GM10266 (cell line): ENCODE data around the gene NR2F2.

Experiments
- DNase-seq: peaks from one replicate; pipeline ENCODE4 v3.0.0; 2012; ENCODE audit errors: extremely low spot score
- TF ChIP-seq, protein P1 (sequence below): IDR thresholded peaks from 2 replicates; pipeline ENCODE4 v1.5.1; 2012; ENCODE audit warnings: mild to moderate bottlenecking, low read depth; ENCODE audit not compliant: control insufficient read depth, insufficient read depth; ENCODE audit errors: missing control alignments

The NR2F2 gene

DNA sequence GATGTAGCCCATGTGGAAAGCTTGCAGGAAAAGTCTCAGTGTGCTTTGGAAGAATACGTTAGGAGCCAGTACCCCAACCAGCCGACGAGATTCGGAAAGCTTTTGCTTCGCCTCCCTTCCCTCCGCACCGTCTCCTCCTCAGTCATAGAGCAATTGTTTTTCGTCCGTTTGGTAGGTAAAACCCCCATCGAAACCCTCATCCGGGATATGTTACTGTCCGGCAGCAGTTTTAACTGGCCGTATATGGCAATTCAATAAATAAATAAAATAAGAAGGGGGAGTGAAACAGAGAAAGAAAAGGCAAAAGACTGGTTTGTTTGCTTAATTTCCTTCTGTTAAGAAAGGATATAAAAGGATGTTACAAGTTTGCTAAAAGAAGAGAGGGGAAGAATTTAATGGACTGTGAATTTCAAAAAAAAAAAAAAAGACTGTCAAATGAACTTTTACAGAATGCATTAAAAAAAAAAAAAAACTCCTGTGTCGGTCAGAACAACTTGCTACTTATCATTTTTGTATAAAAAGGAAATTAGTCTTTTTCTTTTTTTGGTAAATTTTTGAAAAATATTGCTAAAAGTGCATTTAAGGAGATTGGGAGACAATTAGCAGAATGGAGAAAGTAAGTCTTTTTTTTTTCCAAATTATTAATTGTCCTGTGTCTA, 7.0 kb downstream of the NR2F2 start:
- DNase-seq, result no peak
- TF ChIP-seq, protein P1, sequence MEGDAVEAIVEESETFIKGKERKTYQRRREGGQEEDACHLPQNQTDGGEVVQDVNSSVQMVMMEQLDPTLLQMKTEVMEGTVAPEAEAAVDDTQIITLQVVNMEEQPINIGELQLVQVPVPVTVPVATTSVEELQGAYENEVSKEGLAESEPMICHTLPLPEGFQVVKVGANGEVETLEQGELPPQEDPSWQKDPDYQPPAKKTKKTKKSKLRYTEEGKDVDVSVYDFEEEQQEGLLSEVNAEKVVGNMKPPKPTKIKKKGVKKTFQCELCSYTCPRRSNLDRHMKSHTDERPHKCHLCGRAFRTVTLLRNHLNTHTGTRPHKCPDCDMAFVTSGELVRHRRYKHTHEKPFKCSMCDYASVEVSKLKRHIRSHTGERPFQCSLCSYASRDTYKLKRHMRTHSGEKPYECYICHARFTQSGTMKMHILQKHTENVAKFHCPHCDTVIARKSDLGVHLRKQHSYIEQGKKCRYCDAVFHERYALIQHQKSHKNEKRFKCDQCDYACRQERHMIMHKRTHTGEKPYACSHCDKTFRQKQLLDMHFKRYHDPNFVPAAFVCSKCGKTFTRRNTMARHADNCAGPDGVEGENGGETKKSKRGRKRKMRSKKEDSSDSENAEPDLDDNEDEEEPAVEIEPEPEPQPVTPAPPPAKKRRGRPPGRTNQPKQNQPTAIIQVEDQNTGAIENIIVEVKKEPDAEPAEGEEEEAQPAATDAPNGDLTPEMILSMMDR, result no peak

DNA sequence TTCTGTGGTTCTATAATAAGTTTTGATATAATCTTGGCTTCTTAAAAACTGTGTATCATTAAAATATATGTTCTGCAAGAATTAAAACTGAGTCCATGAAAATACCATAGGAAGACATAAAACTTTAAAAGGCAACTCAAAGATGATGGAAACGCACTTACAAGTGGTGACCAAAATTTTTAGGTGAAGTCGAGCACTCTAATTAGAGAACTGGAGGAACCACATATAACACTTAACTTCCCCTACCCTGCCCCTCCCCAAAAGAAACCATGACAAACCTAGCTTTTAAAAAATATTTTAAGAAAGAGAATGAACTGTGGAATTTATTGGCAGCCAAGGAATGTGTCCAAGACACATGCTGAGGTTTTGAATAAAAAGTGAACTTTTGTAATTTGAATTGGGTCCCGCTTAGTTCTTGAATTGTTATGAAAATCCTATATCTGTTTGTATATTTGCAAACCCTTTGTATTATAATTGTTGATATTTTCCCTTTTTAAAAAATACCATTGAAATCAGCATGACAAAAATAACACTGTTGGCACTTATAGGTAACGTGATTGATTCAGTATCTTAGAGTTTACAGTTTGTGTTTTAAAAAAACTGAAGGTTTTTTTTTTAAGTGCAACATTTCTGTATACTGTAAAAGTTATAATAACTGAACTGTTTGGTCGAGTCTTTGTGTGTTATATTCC, 7.7 kb downstream of the NR2F2 start:
- DNase-seq, result no peak
- TF ChIP-seq, protein P1, result no peak

DNA sequence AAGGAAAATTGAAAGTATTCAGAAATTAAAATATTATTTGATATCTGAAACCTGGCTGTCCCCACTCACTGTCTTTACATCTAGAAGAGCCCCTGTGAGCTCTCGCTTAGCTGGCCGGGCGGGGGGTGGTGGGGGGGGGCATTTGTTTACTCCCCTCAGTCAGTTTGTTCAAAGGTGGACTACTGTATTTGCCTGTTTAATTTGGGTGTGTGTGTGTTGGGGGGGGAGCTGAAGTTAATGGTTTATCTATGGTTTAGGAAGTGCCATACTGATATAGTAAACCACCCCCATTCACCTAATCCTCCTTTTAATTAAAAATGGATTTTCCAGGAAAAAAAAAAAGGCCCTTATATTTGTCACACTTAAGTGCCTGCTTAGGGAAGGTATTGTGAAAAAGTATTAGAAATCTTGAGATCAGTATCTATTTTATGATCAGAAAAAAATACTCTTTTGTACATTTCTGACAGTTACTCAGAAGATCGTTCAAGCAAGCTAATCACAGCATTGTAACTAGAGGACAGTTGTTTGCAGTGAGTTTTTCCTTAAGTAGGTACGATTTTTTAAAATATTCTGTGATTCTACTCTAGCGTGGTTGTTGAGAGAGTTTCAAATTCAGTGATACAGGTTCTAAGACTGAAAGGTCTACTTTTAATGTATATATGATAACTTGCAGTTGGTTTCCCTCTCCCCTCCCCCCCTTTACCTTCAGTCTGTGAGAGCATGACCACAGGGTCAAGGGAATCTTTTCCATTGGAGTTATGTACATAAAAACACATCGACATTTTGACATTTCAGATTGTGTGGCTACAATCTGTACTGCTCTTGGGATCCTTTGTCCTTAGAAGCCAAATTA, 8.5 kb downstream of the NR2F2 start:
- TF ChIP-seq, protein P1, result no peak
- DNase-seq, result no peak

DNA sequence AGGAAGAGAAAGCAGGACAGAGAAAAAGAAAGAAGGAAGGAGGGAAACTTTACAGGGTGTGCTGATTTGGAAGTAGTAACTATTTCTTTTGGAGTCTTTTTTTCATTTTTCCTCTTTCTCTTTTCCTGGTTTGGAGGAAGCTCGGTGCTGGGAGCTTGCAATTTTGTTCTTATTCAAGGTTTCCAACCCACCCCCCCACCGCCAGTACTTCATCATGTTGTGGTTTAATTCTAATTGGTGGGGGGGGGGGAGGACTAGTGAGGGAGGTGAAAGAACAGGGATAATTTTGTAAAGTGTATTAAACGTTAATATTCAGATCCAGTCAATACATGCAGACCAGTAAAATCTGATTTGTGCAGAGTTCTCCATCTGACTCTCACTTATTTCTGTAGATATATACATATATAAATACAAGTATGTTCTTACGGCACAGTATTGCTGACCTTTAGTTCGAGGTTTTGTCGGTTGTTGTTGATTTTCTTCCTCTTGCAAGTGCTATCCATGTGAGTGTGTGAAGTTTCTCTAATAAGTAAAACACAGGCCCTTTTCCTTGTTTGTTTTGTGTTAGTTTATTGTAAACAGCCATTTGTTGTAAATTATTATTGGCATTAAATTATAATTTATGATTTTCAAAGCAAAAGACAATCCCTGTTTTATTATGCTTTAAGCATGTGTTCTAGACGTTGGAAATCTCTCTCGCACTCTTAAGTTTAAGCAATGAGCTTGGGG, 9.3 kb downstream of the NR2F2 start:
- TF ChIP-seq, protein P1, result no peak
- DNase-seq, result no peak

DNA sequence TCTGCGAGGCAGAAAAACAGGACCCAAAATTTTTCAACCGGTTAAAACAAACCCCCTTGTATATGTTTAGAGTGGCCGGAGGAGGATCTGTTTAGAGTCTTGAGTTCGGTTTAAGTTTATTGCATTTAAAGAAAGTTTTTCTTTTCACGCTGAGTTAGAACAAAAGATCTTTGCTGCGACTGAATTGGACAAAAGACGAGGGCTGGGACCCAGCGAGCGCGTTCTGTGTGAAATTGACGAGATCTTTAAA, 9.8 kb downstream of the NR2F2 start:
- DNase-seq, result no peak
- TF ChIP-seq, protein P1, result no peak

DNA sequence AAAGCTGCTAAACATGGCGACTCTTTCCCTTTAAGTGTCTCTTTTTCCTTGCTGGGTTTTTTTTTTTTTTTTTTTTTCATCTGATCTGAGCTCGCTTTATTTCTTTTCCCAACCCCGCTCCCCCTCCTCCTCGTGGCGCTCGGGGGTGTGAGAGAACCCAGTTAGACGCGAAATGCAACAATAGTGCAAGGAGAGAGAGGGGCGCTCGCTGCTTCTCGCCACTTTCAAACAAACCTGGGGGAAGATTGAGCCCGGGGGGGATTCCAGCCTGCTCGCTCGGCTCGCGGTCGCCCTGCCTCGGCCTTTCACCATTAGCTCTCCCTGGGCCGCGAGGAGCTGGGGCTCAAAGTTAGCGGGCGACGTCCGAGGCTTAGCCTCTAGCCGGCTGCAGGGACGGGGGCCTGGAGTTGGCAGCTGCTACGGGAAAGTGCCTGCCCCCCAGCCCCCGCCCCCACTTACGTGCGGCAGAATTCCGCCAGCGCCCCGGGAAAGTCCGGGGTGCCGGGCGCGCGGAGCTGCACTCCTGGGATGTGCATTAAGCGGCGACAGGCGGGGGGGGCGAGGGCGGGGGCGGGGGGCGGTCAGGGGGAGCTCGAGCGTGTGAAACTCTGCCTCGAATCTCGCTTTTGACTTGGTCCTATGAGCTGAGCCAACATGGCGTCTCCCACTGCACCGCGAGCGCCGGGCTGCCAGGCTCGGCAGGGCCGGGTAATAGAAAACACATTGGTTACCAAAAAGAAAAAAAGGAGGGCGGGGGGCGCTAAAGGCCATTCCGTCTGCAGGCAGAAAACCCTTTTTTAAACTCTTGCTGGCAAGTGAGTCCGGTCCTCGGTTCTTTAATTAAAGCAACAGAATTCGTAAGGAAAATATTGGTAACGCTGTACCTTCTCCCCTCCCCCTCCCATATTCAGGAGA, 10.4 kb downstream of the NR2F2 start:
- DNase-seq, result no peak
- TF ChIP-seq, protein P1, result no peak
